Activated CD8-positive, alpha-beta memory T cell treated with anti-CD3 and anti-CD28 coated beads for 24 hours (primary cell): ENCODE measurements around the gene DOCK9.

Source experiments
- DNase-seq: peaks from one replicate; pipeline ENCODE4 v3.0.0-alpha.2; 2020

The DOCK9 gene, protein sequence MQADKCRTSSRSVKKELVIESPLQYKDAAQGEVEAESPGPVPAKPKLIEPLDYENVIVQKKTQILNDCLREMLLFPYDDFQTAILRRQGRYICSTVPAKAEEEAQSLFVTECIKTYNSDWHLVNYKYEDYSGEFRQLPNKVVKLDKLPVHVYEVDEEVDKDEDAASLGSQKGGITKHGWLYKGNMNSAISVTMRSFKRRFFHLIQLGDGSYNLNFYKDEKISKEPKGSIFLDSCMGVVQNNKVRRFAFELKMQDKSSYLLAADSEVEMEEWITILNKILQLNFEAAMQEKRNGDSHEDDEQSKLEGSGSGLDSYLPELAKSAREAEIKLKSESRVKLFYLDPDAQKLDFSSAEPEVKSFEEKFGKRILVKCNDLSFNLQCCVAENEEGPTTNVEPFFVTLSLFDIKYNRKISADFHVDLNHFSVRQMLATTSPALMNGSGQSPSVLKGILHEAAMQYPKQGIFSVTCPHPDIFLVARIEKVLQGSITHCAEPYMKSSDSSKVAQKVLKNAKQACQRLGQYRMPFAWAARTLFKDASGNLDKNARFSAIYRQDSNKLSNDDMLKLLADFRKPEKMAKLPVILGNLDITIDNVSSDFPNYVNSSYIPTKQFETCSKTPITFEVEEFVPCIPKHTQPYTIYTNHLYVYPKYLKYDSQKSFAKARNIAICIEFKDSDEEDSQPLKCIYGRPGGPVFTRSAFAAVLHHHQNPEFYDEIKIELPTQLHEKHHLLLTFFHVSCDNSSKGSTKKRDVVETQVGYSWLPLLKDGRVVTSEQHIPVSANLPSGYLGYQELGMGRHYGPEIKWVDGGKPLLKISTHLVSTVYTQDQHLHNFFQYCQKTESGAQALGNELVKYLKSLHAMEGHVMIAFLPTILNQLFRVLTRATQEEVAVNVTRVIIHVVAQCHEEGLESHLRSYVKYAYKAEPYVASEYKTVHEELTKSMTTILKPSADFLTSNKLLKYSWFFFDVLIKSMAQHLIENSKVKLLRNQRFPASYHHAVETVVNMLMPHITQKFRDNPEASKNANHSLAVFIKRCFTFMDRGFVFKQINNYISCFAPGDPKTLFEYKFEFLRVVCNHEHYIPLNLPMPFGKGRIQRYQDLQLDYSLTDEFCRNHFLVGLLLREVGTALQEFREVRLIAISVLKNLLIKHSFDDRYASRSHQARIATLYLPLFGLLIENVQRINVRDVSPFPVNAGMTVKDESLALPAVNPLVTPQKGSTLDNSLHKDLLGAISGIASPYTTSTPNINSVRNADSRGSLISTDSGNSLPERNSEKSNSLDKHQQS (N-terminal part only)

DNA sequence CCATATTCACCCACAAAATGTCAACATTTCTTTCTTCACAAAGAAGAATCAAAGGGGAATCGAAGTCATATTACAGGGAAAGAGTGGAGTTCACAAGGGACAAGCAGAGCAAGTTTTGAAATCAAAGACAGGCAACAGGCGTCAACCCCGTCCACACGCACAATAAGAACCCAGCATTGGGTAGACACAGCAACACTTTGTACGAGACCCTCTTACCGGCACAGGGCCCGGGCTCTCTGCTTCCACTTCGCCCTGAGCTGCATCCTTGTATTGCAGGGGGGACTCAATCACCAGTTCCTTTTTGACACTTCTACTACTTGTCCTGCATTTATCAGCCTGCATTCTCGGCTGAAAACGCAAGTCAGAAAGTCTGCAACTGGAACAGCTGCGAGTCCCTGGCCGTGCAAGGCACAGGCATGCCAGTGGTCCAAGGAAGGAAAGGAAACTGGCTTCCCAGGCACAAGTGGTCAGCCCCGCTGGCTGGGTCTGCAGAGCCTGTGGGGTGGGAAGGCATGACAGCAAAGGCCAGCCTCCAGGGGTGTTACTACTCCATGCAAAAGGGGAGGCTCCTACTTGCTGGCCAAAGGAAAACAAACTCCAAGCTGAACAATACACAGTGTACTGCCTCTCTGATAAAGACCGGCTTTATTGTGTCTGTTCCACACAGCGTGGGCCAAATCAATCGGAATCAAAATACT is at the start of gene DOCK9:
Gene DOCK9 (minus strand): TSS at position 497 of the 698 bp plus-strand sequence. CDS start 155 bp downstream, at position 342.
- DNase-seq = no peak

DNA sequence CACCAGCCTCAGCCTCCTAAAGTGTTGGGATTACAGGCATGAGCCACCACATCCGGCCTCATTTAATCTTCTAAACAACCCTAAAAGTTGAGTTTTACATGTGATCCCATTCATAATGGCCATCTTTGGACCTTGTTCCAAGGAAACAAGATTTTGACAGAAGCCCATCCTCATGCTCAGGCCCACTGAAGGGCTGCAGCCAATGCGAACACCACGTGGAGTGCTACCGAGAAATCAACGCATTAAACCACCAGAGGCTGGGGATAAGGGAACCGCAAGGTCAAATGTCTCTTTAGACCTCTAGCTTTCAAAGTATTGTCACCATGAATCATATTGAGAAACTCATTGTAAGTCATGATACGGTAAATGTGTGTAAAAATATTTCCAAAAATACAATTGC is 49.4 kb upstream of the DOCK9 start:
- no peak for DNase-seq

DNA sequence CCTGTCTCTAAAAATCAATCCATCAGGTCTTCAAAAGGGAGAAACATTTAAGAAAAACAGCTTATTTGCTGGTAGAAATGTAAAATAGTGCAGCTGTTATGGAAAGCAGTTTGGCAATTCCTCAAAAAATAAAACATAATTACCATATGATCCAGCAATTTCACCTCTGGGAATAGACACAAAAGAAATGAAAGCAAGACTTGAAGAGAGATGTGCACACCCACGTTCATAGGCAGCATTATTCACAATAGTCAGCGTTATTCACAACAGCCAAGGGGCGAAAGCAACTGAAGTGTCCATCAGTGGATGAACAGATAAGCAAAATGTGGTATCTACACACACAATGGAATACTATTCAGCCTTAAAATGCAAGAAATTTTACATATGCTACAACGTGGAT is 45.1 kb upstream of the DOCK9 start:
- DNase-seq = no peak

DNA sequence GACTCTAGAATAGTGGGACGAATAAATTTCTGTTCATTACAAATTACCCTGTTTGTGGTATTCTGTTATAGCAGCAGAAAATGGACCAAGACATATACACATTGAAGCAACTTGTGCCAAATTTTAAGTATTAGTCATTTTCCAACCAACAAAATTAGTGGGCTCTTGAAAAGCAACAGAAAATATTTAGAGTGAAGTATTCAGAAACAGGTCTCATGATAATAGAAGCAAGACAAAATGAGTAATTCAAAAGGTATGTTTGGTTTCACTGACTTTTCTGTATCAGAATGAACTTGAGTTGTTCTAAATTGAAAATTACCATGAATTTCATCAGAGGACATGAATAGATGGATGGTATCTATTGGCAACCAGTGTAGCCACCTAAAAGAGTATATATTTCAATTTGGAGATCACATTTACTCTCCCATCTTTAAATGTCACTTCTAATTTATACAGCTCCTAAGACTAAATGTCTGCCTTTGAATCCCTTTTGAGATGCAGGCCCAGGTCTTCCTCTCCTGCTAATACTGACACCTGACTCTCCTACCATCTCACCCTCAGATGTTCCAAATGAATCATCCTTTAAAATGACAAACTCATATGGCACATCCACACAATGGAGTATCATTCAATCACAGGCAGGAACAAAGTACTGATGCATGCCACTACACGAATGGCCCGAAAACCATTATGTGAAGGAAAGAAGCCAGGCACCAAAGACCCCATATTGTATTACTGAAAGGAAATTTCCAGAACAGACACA is 40.7 kb upstream of the DOCK9 start:
- DNase-seq = no peak

DNA sequence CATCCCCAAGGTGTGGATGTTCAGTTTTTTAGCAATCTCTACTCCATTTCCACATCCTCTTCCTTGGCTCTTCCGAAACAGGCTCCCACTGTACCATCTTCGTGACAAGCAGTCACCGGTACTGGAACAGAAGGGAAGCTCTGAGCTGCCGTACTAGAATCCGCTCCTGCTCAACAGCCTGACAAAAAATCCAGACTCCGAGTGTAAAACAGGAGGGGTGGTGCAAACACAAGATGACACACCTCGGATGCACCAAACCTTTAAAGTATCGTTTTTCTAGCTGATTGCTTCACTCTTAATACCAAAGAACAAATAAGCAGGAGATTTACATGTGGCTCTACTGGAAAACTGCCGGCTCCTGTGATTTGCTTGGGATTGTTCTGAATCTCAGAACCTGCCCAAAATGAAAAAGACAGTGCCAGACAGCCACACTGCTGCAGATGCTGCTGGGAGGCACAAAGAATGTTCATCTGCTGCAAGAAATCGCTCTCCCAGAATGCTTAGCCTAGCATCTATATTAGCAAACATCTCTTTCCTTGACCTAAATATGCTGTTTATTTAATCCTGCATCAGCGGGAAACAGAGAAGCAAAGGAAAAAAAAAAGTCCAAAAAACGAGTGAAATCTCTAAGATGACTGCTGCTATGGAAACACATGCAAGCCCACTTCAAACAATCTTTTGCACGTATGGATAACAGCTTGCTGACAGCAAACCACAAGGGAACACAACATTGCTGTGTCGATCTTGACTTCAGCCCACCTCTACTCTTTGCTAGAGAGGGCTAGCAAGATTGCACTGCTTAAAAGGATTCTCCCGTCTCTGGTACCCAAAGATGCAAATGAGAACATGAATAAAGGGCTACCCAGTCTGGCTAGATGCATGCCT is 38.0 kb upstream of the DOCK9 start:
- no peak for DNase-seq

DNA sequence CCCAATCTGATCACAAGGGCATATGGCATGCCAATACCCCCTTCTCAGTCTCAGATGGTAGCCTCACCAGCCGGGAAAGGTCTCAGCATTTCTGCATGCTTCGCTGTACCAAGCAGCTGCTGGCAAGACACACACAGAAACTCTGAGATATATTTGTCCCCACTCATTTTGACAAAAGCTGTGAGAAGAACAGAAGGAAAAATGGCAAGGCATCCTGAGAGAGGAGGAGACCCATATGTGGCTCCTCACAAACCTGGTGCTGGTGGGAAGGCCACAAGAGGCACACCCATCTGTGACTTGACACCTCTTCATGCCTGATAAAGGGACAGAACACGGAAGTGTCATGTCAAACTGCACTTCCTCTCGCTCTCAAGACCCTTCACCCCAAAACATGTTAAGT is 36.7 kb upstream of the DOCK9 start:
- no peak for DNase-seq

DNA sequence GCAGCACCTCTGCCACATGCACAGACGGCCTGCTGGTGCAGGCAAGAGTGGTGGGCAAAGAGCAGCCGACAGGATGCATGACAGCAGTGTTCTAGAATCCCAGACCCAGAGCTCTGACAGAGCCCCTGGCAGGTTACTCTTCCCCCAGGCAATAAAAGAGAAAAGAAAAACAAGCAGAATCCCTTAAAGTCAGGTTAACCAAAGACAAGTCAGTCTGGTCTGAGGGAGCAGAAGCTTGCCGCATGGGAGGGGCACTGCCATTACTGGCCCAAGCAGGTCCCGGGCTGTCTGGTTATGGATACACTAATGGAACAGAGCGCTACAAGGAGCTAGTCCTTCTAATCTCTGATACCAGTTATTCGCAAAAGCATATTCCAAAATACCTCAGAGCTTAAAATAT is 36.1 kb upstream of the DOCK9 start:
- DNase-seq = no peak

DNA sequence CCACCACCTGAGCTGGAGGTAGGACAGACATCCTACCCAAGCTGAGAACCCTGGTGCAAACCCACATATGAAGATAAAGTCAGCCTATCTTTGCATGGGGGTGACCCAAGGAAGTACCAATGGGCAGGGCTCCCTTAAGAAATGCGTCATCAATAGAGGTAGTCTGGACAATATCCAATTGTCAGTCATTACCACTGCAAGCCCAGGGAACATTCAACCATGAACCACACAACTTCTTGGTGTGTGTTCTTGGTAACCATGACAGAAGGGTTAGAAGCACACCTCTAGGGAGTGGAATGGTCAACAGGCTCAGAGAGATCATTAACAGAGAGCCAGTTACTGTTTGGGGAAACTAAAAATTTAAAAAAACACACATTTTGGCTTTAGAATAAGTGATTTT is 34.7 kb upstream of the DOCK9 start:
- DNase-seq = no peak

DNA sequence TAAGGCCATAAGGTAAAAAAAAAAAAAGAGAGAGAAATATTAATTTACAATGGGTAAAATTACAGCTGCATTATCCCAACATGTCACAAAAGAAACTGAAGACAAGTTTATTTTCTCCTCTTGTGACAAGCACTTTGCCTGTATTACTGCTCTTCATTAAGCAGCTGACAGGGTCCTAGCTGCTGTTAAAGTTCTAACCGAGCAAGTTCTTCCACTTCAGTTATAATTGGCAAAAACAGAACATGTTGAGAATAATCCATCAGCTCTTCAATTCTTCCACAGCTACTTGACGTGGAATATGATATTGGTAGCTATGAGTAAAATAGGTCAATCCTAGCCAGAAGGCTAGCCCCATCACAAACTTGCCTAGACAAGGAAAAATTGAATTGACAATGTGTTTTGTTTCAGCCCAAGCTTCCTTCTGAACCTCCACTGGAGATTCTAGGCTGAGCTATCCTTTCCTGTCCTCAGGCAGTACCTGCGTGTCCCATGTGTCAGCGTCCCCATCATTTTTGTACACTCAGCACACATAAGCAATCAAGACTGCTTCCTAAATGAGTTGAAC is 32.2 kb upstream of the DOCK9 start:
- no peak for DNase-seq

DNA sequence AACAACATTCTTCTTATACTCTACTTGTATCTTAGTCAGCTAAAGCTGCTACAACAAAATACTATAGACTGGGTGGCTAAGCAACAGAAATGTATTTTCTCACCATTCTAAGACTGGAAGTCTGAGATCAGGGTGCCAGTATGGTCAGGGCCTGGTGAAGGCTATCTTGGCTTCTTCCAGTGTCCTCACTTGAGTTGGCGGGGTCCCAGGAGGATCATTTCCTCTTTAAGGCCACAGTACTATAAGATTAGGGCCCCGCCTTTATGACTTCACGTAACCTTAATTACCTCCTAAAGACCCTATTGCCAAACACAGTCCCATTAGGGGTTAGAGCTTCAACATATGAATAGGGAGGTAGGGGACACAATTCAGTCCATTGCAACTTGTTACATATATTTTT is 30.7 kb upstream of the DOCK9 start:
- no peak for DNase-seq

DNA sequence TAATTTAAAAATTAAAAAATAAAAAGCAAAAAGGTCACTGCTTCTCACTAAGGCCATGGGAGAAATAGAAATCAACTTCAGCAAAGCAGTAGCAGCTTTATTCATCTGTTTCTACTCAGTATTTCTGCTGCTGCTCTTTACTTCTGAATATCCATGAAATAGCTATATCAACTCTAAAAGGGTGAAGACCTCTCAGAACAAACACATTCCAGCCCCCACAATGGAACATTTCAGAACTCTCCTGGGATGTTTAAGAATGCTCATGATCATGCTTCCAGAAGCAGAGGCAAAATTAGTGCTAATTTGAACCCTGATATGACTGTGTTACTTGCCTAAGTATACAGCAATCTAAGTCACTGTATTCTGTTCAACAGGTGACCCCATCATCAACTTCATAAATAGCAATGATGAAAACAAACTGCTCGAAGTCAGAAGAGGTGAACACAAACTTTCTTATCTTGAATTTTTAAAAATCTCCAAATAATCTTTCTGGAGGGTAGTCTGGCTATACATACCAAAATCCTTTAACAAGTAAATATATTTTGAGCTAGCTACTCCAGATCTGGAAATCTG is 29.6 kb upstream of the DOCK9 start:
- no peak for DNase-seq

DNA sequence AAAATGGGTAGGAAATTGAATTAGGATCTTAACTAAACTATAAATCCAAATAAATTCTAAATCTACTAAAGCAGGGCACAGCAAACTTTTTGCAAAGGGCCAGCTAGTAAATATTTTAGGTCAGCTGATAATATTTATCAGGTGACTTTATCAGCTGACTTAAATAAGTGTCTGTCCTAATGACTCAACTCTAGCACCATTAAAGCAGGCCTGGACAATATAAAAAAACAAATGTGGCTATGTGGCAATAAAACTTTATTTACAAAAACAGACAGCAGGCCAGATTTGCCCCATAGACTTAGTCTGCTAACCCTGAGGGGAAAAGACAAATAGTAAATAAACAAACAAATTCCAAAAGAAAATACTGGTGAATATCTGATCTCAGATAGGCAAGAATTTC is 27.7 kb upstream of the DOCK9 start:
- no peak for DNase-seq

DNA sequence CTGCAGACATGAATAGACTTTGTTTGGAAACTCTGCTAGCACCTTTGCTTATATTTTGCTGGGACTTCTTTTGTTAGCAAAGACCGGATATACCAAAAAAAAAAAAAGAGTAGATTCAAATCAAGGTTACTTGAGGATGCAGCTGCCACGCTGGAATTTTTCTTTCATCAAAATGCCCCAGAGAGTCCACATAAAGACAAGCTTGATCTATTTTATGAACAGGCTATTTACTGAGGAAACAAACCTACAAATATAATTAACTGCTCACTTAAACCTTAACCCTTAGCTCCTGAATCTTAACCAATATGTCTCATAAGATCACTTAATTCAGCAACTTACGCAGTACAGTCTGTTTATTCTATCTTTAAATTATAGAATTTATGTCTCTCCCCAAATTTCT is 27.1 kb upstream of the DOCK9 start:
- DNase-seq = no peak

DNA sequence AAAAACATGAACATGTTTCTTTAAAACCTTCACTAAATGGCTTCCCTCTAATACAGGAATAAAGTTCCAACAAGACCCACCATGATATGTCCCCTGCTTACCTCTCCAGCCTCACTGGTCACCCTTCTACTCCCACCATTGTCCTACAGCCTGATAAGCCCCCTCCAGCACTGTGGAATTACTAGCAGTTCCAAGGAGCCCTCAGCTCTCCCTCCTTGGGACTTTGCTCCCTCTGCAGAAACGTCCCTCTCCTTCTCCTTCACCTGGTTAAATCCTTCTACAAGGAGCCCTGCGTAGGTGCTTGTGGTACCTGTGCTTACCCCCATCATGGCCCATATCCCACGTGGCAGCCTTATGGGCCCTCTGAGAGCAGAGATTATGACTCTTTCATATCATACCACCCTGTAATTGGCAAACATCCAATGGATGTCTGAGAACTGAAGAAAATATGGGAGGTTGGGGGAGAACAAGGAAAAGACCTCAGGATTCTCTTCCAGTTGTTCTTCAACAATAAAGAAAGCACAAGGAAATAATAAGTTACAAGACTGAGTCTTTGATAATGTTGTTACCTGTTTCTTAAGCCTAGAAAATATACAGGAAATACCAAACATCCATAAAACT is 26.1 kb upstream of the DOCK9 start:
- DNase-seq = no peak

DNA sequence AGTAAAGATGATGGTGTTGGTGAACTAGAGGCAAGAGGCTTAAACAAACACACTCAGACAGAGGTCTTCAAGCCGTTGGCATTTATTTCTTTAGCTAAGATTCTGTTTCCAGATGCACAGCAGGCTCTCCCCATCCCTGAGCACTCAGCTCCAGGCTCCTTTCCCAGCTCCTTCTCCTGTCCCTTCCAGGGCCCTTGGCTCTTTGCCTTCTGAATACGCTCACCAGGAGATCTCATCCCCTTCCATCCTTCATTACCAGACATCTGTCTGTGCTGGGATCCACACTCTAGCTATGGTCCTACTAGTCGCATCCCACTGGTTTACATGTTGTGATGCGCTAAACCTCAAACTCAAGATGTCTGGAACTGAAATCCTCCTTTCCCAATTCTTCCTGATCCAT is 25.3 kb upstream of the DOCK9 start:
- DNase-seq = no peak

DNA sequence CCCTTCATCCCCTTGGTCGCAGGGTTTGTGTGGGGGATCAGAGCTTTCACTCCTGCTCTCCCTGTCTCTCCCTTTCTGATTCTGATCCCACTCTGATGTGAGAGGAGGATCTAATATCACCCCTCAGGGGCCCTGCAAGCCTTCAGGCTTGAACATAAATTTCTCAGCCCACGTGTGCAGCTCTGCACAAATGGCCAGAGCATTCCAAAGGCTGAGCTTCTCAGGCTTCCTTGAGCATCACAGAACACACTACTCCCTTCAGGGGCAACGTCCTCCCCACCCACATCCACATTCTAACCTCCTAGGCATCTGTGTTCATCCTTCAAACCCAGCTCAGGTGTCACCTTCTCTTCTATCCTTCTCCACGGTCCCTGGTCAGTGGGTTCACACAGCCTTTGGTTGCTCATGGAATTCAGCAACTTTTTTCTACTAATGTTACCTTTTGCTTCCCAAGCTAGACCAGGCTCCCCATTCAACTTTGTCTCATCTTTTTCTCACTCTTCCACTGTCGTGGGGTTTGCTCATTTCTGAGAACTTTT is 24.4 kb upstream of the DOCK9 start:
- no peak for DNase-seq

DNA sequence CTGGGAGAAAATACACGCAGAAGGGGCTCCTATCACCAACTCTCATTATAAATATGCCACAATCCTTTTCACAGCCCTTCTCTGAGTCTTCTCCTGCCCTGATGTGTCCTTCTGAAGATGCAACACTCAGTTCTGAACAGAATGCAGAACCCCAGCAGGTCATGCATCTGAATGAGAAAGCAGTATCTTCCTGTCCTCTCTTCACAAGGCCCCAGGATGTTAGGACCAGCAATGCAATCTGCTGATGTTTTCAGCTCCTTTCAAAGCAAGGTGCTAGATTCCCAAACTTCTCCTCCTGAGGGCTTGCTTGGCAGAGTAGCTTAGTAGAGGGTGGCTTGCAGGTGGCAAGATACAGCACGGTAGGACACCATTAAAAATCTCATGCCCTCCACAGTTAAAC is 22.3 kb upstream of the DOCK9 start:
- no peak for DNase-seq

DNA sequence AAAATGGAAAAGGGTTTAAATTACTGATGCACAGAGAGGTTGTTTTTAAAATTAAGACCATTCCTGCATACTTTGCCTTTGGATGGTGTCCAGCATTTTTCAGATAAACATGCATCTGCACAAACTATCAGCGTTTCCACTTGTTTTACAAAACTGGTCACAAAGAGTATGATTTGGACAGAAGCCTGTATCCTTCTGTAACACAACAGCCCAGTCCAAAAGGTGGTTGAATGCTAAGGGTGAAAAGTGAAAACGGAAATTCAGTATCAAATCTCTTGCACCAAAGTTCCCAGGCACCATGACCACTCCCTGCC is 21.7 kb upstream of the DOCK9 start:
- DNase-seq = no peak

DNA sequence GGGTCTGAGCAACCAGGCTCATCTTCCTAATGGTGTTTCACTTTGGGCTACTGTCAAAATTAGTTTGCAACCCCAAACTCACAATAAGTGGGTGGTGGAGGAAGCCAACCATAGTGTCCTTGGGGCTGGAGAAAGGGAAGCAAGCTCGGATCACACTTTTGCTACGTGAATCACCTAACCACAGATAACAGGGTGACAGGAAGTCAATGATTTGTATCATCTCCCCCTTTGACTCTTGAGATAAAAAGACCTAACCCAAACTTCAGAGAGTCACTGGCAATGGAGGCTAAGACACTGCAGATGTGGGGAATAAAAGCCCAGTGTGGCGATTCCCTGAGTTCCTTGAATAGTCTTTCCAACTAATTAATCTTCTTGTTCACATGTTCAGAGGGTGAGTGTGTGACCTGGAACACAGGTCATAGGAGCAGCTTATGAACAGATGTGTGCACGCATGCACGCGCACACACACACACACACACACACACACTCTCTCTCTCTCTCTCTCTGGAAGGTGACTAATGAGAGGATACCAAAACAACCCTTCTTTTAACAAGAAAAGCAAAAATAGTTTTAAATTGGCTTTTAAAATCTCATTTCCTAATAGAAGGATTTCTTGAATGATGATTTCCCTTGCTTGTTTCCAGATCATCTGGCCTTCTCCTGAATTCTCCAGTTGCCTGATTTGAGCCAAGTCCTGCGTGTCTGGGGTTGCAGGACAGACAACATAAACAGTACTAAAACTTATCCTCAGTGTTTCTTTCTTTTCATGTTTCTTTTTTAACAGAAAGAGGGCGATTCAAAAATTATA is 21.2 kb upstream of the DOCK9 start:
- DNase-seq = no peak
